ENCODE results near the gene TKFC.

Gene TKFC

DNA sequence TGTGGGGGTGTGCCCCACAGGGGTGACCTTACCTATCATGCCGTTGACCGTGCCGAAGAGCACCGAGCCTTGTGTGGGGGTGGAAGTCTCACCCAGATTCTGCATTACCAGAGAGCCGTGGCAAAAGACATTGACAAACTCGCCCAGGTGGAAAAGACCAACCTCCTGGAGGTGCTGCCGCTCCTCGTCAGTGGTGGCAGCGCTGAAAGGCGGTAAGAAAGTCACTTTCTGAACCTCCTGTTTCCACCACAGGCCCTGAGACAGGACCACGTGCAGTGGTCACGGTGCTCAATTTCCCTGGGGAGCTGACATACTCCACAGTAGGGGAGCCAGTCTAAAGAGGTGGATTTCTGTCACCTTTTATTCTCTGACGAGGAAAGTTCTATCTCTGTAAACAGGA, 30.5 kb upstream of the TKFC start:
- TF ChIP-seq GATA2 (IDR thresholded peaks at IDR 0.05; ENCODE audit: low read depth, low read length): no peak
- TF ChIP-seq GATA3 (IDR thresholded peaks at IDR 0.05; ENCODE audit: low read depth, low read length): no peak

DNA sequence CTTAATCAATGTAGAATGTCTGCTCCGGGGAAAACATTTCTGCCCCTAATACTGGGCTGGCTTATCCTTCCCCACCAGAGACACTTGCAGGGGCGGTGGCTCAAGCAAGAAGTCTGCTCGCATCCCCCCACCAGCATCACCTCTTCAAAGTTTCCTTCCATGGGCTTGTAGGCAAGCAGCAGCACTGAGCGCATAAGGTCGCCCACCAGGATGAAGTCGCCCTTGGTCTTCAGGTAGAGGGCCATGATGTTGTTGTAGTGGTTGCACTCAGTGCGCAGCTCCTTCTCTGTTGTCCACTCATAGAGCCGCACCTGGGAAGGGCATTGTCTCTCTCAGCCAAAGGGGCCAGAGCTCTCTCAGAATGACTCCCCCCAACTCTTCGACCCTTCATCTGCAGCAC, 29.3 kb upstream of the TKFC start:
- TF ChIP-seq GATA3 (IDR thresholded peaks at IDR 0.05; ENCODE audit: low read depth, low read length) (no peak), GATA2 (IDR thresholded peaks at IDR 0.05; ENCODE audit: low read depth, low read length) (no peak)

DNA sequence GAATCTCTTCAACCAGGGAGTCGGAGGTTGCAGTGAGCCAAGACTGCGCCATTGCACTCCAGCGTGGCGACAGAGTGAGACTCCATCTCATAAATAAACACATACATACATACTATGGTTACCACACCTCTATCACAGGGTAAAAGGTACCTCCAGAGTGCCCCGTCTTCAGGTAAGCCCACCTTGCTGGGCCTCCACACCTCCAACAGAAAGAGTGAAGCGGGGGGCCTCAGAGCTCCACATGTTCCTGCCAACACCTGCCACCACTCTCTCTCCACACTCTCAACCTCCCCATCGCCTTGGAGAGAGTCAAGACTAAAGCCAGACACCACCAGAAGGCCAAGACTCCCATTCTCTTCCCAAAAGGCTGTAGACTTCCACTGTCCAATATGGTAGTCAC, 27.6 kb upstream of the TKFC start:
- no peak for TF ChIP-seq GATA3 (IDR thresholded peaks at IDR 0.05; ENCODE audit: low read depth, low read length)
- TF ChIP-seq GATA2 (IDR thresholded peaks at IDR 0.05; ENCODE audit: low read depth, low read length): no peak

DNA sequence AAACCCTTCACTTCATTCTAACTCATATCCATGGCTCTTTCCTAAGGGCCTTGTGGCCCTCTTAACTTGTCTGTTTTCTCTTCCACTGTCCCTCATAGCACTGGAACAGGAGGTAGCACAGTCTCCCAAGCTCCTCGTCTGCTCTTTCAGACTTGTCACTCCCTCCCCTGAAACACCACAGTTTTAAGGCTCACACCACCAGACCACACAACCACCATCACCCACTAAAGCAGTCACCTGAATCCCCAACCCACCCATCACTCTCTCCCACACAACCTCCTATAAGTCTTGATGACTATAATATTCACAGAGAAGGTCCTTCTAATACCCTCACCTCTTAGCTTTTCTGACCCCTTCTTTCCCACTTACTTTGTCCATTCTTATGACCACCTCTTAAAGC, 26.8 kb upstream of the TKFC start:
- TF ChIP-seq GATA2 (IDR thresholded peaks at IDR 0.05; ENCODE audit: low read depth, low read length): no peak
- no peak for TF ChIP-seq GATA3 (IDR thresholded peaks at IDR 0.05; ENCODE audit: low read depth, low read length)

DNA sequence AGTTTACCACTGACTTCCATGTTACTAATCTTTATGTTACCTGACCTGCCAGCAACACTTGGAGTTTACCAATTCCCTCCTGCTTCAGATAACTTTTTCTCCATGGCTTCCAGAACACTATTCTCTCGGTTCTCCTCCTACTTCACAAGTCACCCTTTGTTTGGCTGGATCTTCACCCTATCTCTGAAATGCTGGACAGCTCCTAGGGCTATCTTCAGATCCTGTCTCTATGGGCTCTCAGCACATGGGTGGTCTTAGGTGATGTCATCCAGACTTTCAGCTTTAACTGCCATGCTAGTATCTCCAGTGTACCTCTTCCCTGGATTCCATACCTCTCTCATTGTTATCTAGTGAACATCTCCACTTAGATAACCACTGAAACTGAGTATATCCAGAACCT, 25.7 kb upstream of the TKFC start:
- TF ChIP-seq GATA3 (IDR thresholded peaks at IDR 0.05; ENCODE audit: low read depth, low read length): no peak
- no peak for TF ChIP-seq GATA2 (IDR thresholded peaks at IDR 0.05; ENCODE audit: low read depth, low read length)

DNA sequence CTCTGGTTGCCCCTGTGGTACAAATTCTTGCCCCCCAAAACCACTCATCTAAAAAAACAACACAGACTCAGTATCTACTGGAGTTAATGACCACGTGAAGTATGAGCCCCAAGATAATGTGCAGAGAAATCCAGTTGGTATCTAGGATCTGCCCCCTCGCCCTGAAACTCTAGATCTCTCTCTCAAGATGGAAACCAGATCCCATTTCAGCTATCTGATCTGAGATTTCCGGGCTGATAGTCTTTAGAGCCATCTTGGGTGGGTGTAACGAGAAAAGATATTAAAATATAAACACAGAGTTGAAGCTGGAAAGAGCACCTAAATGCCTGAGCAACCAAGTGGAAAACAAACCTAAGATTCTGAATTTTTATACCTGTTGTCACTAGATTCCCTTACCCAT, 23.9 kb upstream of the TKFC start:
- no peak for TF ChIP-seq GATA2 (IDR thresholded peaks at IDR 0.05; ENCODE audit: low read depth, low read length)
- no peak for TF ChIP-seq GATA3 (IDR thresholded peaks at IDR 0.05; ENCODE audit: low read depth, low read length)

DNA sequence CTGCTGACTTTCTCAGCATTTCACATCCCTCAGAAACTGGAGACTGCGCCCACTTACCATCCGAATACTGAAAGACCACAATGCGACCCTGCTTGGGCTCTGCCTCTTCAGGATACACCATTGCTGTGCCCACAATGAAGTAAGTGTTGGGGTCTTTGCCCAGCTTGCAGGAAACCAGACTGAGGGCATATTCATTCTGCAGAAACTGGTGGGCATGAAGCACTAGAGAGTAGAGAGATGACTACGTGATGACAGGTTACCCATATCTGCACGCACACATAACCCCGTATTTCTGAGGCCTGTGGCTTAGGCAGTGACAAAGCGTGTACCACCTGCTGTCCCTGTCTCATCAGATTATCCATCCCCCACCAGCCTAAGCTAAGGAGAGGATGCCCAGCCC, 23.3 kb upstream of the TKFC start:
- TF ChIP-seq GATA3 (IDR thresholded peaks at IDR 0.05; ENCODE audit: low read depth, low read length): no peak
- TF ChIP-seq GATA2 (IDR thresholded peaks at IDR 0.05; ENCODE audit: low read depth, low read length): no peak

DNA sequence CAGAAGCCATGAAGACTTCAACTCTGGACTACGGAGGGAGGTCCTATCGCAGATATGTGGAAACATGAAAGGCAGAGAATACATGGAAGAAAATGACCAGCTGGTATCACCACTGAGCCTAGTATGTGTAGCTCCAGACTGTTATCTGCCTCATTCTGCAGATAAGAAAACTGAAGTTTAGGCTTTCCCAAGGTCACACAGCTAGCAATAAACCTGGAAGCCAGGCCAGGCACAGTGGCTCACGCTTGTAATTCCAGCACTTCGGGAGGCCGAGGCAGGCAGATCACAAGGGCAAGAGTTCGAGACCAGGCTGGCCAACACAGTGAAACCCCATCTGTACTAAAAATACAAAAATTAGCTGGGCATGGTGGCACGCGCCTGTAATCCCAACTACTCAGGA, 22.3 kb upstream of the TKFC start:
- TF ChIP-seq GATA2 (IDR thresholded peaks at IDR 0.05; ENCODE audit: low read depth, low read length) (no peak), GATA3 (IDR thresholded peaks at IDR 0.05; ENCODE audit: low read depth, low read length) (no peak)

DNA sequence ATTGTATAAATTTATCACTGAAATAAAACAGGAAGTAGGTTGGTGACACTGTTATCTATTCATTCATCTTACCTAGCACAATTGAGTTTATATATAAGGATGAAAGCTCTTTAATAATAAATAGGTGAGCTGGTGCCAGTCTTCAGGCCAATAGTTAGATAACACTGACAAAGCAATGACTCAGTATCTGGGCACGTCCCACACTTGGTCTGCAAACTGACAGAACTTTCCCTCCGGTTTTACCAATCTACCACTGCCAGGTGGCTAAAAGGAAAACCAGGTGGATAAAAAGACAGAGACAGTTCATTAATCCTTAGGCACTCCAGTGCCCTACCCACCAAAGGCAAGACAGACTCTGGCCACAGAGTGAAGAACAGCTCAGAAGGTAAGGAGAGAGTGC, 17.8 kb upstream of the TKFC start:
- TF ChIP-seq GATA2 (IDR thresholded peaks at IDR 0.05; ENCODE audit: low read depth, low read length) (no peak), GATA3 (IDR thresholded peaks at IDR 0.05; ENCODE audit: low read depth, low read length) (no peak)

DNA sequence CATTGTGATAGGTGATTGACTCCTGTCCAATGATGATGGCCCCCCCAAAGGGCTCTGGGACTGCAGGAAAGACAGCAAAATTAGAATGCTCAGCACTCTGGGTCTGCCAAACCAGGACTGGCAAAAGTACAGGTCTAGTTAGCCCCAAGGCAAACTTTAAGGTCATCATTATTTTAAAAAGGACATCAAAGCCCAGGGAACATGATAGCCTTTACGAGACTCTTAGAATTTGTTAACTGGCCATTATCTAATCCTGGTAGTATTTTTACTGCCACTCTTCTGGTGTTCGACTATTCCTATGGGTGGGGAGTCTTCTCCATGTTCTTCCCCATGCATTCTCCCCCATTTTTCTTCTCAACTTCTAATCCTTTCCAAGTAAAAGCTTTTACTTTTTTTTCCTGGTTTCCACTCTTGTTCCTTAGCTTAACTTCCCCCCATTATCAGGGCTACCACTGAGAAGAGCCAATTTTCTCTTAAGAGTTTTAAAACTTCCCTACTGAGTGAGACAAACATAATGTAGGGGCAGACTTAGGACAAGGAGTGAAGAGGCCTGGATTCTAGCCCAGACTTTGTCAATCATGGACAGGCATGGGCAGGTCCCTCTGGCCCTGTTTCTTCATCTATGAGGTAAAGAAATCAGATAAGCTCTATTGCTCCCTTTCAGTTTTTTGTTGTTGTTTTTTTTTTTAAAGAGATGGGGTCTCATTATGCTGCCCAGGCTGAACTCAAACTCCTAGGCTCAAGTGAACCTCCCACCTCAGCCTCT, 7.2 kb upstream of the TKFC start:
- TF ChIP-seq GATA3 (IDR thresholded peaks at IDR 0.05; ENCODE audit: low read depth, low read length): no peak
- TF ChIP-seq GATA2 (IDR thresholded peaks at IDR 0.05; ENCODE audit: low read depth, low read length): no peak

DNA sequence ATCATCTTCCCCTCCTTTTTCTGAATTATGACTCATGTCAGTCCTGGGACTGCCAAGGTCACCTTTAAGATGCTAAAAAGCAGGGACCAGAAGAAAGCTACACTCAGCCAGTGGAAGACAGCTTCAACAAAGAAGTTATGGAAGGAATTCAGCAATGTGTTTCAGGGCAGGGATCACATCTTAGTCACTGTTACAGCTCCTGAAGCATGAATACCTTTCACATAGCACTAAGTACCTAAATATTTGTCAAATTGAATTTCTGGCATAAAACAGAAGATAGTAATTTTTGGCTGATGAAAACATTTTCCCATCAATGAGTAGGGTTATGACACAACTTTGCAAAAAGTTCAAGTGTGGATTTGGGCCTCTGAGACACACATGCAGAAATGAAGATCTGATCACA, 5.4 kb upstream of the TKFC start:
- TF ChIP-seq GATA2 (IDR thresholded peaks at IDR 0.05; ENCODE audit: low read depth, low read length) (no peak), GATA3 (IDR thresholded peaks at IDR 0.05; ENCODE audit: low read depth, low read length) (no peak)

DNA sequence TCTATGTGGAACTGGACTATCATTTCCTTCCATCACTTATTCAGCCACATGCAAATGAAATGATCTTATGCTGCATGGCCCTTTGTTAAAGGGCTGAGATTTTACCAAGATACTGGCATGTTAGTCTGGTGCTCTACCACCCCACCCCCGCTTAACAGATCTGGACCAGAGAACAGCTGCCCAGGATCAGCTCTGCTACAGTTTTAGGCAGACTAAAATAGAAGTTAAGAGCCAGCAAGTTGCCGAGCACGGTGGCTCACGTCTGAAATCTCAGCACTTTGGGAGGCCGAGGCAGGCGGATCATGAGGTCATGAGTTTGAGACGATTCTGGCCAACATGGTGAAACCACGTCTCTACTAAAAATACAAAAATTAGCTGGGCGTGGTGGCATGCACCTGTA, 4.7 kb upstream of the TKFC start:
- TF ChIP-seq GATA2 (IDR thresholded peaks at IDR 0.05; ENCODE audit: low read depth, low read length): no peak
- no peak for TF ChIP-seq GATA3 (IDR thresholded peaks at IDR 0.05; ENCODE audit: low read depth, low read length)

DNA sequence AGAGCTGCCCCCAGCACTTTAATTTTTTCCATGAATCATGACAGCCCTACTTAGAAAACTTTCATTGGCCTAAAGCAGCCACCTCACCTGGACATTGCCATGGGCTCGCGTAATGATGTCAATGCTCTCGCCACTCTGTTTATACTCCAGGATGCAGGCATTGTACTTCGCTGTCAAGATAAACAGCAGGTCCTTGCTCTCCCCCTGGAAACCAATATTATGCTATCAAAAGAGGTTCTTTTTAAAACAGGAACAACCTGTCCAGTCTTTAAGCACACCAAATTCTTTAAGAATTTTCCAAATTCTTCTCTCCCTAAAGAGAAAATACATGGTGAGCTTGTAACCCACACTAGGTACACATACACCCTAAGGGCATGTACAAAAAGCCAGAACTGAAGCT, 3.2 kb upstream of the TKFC start:
- no peak for TF ChIP-seq GATA2 (IDR thresholded peaks at IDR 0.05; ENCODE audit: low read depth, low read length)
- TF ChIP-seq GATA3 (IDR thresholded peaks at IDR 0.05; ENCODE audit: low read depth, low read length): no peak

DNA sequence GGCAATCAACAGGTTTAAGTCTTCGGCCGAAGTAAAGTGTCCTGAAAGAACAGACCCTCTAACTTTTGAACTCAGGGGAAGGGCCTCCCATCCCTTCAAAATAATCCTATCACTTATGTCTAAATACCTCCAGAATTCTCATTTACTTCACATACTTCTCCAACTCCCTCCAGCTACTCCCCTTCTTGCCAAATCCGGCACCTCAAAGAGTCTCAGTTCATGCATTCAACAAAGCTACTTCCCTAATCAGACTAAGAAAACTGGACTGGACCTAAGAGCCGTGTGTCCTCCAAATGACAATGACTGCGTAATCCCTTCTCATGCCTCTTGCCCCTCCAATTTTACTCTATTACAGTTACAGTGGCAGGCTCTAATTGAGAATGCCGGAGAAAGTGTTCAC, 1.4 kb upstream of the TKFC start:
- no peak for TF ChIP-seq GATA3 (IDR thresholded peaks at IDR 0.05; ENCODE audit: low read depth, low read length)
- no peak for TF ChIP-seq GATA2 (IDR thresholded peaks at IDR 0.05; ENCODE audit: low read depth, low read length)

DNA sequence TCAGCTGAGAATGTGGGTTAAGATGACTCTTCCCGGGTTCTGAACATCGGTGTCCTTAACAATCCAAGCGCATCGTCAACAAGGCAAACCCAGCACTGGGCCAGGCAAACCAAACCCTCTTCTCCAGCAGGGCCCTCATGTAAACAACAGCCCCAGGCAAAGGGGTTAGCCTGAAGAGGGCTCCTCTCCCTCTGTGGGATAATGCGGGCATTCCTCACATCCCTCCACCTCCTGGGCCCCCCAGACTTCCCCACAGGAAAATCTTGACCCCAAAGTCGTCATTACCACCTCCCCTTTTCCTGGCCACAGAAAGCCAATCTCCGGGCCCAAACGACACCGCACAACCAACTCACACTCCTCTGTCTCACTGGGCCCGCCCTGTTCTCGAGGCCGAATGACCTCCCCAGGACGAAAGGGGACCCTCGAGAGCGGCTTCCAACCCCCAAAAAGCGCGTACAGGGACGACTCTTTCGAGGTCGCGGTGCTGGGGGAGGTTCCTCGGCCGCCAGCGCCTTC, 689 bp upstream of the TKFC start:
- TF ChIP-seq GATA3 (IDR thresholded peaks at IDR 0.05; ENCODE audit: low read depth, low read length) (no peak), GATA2 (IDR thresholded peaks at IDR 0.05; ENCODE audit: low read depth, low read length) (no peak)

Measured in SH-SY5Y (cell line).